H9 (cell line): ENCODE measurements around the gene TSPAN32. TPM values are rescaled to one million over a fixed set of nuclear protein-coding genes. Genes with fewer than 3 reads are reported as not detected.

Experiments
- DNase-seq: peaks from one replicate; pipeline ENCODE4 v3.0.0-alpha.2; 2017
- H2AFZ ChIP-seq: one replicate; pipeline ENCODE4 v1.6.1; 2013; ENCODE audit warnings: mild to moderate bottlenecking, low read length, control low read depth, moderate library complexity
- H2AK5ac ChIP-seq: 2 replicates; pipeline ENCODE4 v1.6.1; 2013; ENCODE audit warnings: low read length, control low read depth, mixed read lengths; ENCODE audit not compliant: insufficient read length
- H2BK120ac ChIP-seq: one replicate; pipeline ENCODE4 v1.6.1; 2013; ENCODE audit warnings: low read depth, mild to moderate bottlenecking, low read length, control low read depth, inconsistent platforms; ENCODE audit not compliant: poor library complexity, severe bottlenecking
- H2BK12ac ChIP-seq: 2 replicates; pipeline ENCODE4 v1.6.1; 2013; ENCODE audit warnings: low read length, control low read depth, mixed read lengths, low read depth; ENCODE audit not compliant: insufficient read length
- H2BK15ac ChIP-seq: 2 replicates; pipeline ENCODE4 v1.6.1; 2013; ENCODE audit warnings: low read depth, low read length, control low read depth
- H2BK20ac ChIP-seq: one replicate; pipeline ENCODE4 v1.6.1; 2013; ENCODE audit warnings: low read depth, mild to moderate bottlenecking, low read length, control low read depth, inconsistent platforms; ENCODE audit not compliant: poor library complexity, severe bottlenecking
- H2BK5ac ChIP-seq: 2 replicates; pipeline ENCODE4 v1.6.1; 2013; ENCODE audit warnings: low read length, control low read depth, mixed read lengths; ENCODE audit not compliant: insufficient read length
- H3K14ac ChIP-seq: 2 replicates; pipeline ENCODE4 v1.6.1; 2013; ENCODE audit warnings: low read length, control low read depth; ENCODE audit not compliant: insufficient read depth
- H3K18ac ChIP-seq: 2 replicates; pipeline ENCODE4 v1.6.1; 2013; ENCODE audit warnings: low read depth, mild to moderate bottlenecking, mixed read lengths, low read length, control low read depth; ENCODE audit not compliant: insufficient read length
- H3K23ac ChIP-seq: 2 replicates; pipeline ENCODE4 v1.6.1; 2013; ENCODE audit warnings: low read length, control low read depth, mixed read lengths, low read depth; ENCODE audit not compliant: insufficient read length
- H3K23me2 ChIP-seq: 2 replicates; pipeline ENCODE4 v1.6.1; 2013; ENCODE audit warnings: low read depth, mild to moderate bottlenecking, mixed read lengths, low read length, control low read depth; ENCODE audit not compliant: insufficient read length, poor library complexity, severe bottlenecking
- H3K27ac ChIP-seq: 2 replicates; pipeline ENCODE4 v1.5.1; 2013; ENCODE audit warnings: low read length, control low read depth, mixed read lengths, low read depth; ENCODE audit not compliant: insufficient read length
- H3K27me3 ChIP-seq: 2 replicates; pipeline ENCODE4 v1.6.1; 2013; ENCODE audit warnings: low read length, control low read depth, inconsistent platforms; ENCODE audit not compliant: insufficient read depth
- H3K4ac ChIP-seq: 2 replicates; pipeline ENCODE4 v1.6.1; 2013; ENCODE audit warnings: low read depth, mild to moderate bottlenecking, control low read depth, inconsistent platforms, low read length, moderate library complexity
- H3K4me1 ChIP-seq: 2 replicates; pipeline ENCODE4 v1.6.1; 2013; ENCODE audit warnings: low read length, control low read depth, inconsistent platforms; ENCODE audit not compliant: insufficient read depth
- H3K4me2 ChIP-seq: 2 replicates; pipeline ENCODE4 v1.6.1; 2013; ENCODE audit warnings: low read length, control low read depth, mixed read lengths; ENCODE audit not compliant: insufficient read length, insufficient read depth
- H3K56ac ChIP-seq: 2 replicates; pipeline ENCODE4 v1.6.1; 2013; ENCODE audit warnings: low read depth, mild to moderate bottlenecking, mixed read lengths, low read length, control low read depth; ENCODE audit not compliant: insufficient read length
- H3K79me1 ChIP-seq: 2 replicates; pipeline ENCODE4 v1.6.1; 2013; ENCODE audit warnings: low read depth, mild to moderate bottlenecking, moderate library complexity, low read length, control low read depth, inconsistent platforms; ENCODE audit not compliant: insufficient read depth, poor library complexity, severe bottlenecking
- H3K79me2 ChIP-seq: 2 replicates; pipeline ENCODE4 v1.6.1; 2013; ENCODE audit warnings: low read length, control low read depth, inconsistent platforms; ENCODE audit not compliant: insufficient read depth
- H3K9ac ChIP-seq: 2 replicates; pipeline ENCODE4 v1.6.1; 2013; ENCODE audit warnings: low read length, control low read depth, mixed read lengths; ENCODE audit not compliant: insufficient read length; ENCODE audit errors: extremely low read depth
- H3K9me3 ChIP-seq: one replicate; pipeline ENCODE4 v1.6.1; 2013; ENCODE audit warnings: low read depth, low read length, inconsistent platforms; ENCODE audit not compliant: control insufficient read depth
- H3T11ph ChIP-seq: one replicate; pipeline ENCODE4 v1.6.1; 2013; ENCODE audit warnings: mild to moderate bottlenecking, low read length, control low read depth, inconsistent platforms
- H4K20me1 ChIP-seq: one replicate; pipeline ENCODE4 v1.6.1; 2013; ENCODE audit not compliant: control insufficient read depth, insufficient read length, insufficient read depth
- H4K5ac ChIP-seq: 2 replicates; pipeline ENCODE4 v1.6.1; 2013; ENCODE audit warnings: low read depth, mild to moderate bottlenecking, mixed read lengths, low read length, control low read depth; ENCODE audit not compliant: insufficient read length
- H4K8ac ChIP-seq: replicated peaks from 2 replicates; pipeline ENCODE4 v1.6.1; 2013; ENCODE audit warnings: low read length, control low read depth, mixed read lengths, low read depth; ENCODE audit not compliant: insufficient read length
- H4K91ac ChIP-seq: 2 replicates; pipeline ENCODE4 v1.6.1; 2013; ENCODE audit warnings: low read depth, mild to moderate bottlenecking, moderate library complexity, mixed read lengths, low read length, control low read depth; ENCODE audit not compliant: insufficient read length
- H3K27ac Mint-ChIP-seq, 3 experiments: 2 replicates in 2 of 3; 3 replicates in 1 of 3; pipeline ENCODE4 v1.8.0; 2020 to 2021; ENCODE audit warnings: mixed read lengths in 3 of 3, mild to moderate bottlenecking in 1 of 3, moderate library complexity in 1 of 3
- H3K27me3 Mint-ChIP-seq: 2 replicates; pipeline ENCODE4 v1.8.0; 2021; ENCODE audit warnings: low read depth, mild to moderate bottlenecking, moderate library complexity, mixed read lengths
- H3K36me3 Mint-ChIP-seq, 3 experiments: 2 replicates in 2 of 3; 3 replicates in 1 of 3; pipeline ENCODE4 v1.8.0; 2020 to 2021; ENCODE audit warnings: low read depth in 3 of 3, mixed read lengths in 3 of 3; ENCODE audit not compliant: insufficient read depth in 1 of 3
- H3K4me1 Mint-ChIP-seq, 2 experiments: 2 replicates each; pipeline ENCODE4 v1.8.0; 2020; ENCODE audit warnings: mixed read lengths in 2 of 2
- H3K4me3 Mint-ChIP-seq, 2 experiments: 2 replicates in 1 of 2; 3 replicates in 1 of 2; pipeline ENCODE4 v1.8.0; 2020 to 2021; ENCODE audit warnings: mild to moderate bottlenecking in 2 of 2, mixed read lengths in 2 of 2, moderate library complexity in 1 of 2
- H3K9me3 Mint-ChIP-seq, 2 experiments: 2 replicates in 1 of 2; 3 replicates in 1 of 2; pipeline ENCODE4 v1.8.0; 2020; ENCODE audit warnings: mild to moderate bottlenecking in 2 of 2, mixed read lengths in 2 of 2, moderate library complexity in 1 of 2
- WGBS: extraction: QIAGEN DNeasy Blood & Tissue Kit; methylation state at CpG from one replicate; pipeline ENCODE4 v1.1.7; 2013; ENCODE audit warnings: missing lambda C conversion rate, low lambda C conversion rate, mixed read lengths; ENCODE audit not compliant: insufficient read length; ENCODE audit errors: extremely low coverage; 5-methylcytosine and 5-hydroxymethylcytosine counted together
- long read RNA-seq: library from polyadenylated mRNA; unstranded; transcript quantifications from one replicate; pipeline ENCODE4 v2.0.0, GENCODE V29; 2020
- total RNA-seq: library from RNA; stranded (reverse); gene quantifications from 2 replicates; pipeline ENCODE4 v1.2.1, GENCODE V29; 2021
- TF ChIP-seq, protein P1 (sequence below): fragments of 200-600 bp; sonication (generic); conservative IDR thresholded peaks from 3 replicates; pipeline ENCODE4 v1.8.0; 2021; ENCODE audit warnings: antibody characterized with exemption, mild to moderate bottlenecking

TSPAN32 gene
- not detected in 2 replicates for total RNA-seq
- long read RNA-seq, result 0 reads

- no peaks in the 10 kb centered on the region for H4K20me1 ChIP-seq
- DNase-seq, result no peak
- no peak within 1 kb of the TSS for H3K23ac ChIP-seq
- H3K4ac ChIP-seq, result no peak within 1 kb of the TSS
- no peak within 1 kb of the TSS for H3K27ac ChIP-seq
- no peak within 1 kb of the TSS for H3K14ac ChIP-seq
- Mint-ChIP-seq H3K27ac (no peak within 1 kb of the TSS; a peak in 1 of 7 replicates), H3K36me3 (no peaks in the 10 kb centered on the region), H3K4me1 (peaks cover 0 to 7% of the 10 kb centered on the region in 2 experiments; a peak in 1 of 4 replicates), H3K9me3 (no peaks in the 10 kb centered on the region; a peak in 1 of 5 replicates), H3K27me3 (peaks cover 15% of the 10 kb centered on the region), H3K4me3 (no peak within 1 kb of the TSS)
- no peaks in the 10 kb centered on the region for H3K79me1 ChIP-seq
- H3K79me2 ChIP-seq, result no peaks in the 10 kb centered on the region
- no peak within 1 kb of the TSS for H2BK15ac ChIP-seq
- H2BK12ac ChIP-seq, result no peak within 1 kb of the TSS
- no peak within 1 kb of the TSS for H3K56ac ChIP-seq
- H2BK20ac ChIP-seq, result no peak within 1 kb of the TSS
- H4K8ac ChIP-seq, result no peak within 1 kb of the TSS
- H2BK120ac ChIP-seq, result no peak within 1 kb of the TSS
- H4K5ac ChIP-seq, result no peak within 1 kb of the TSS
- H3K9ac ChIP-seq, result no peak within 1 kb of the TSS
- no peak within 1 kb of the TSS for H3T11ph ChIP-seq
- no peak within 1 kb of the TSS for H4K91ac ChIP-seq
- H3K18ac ChIP-seq, result no peak within 1 kb of the TSS
- no peak within 1 kb of the TSS for H2AK5ac ChIP-seq
- no peaks in the 10 kb centered on the region for H3K9me3 ChIP-seq
- no peaks in the 10 kb centered on the region; the same call in 1 of the 2 replicates for H3K4me1 ChIP-seq
- WGBS, result no CpG with 5 or more reads among the region's 16 CpGs
- H3K27me3 ChIP-seq, result no peaks in the 10 kb centered on the region
- no peaks in the 10 kb centered on the region for H3K23me2 ChIP-seq
- no peak within 1 kb of the TSS for H2BK5ac ChIP-seq
- no peak within 1 kb of the TSS for H2AFZ ChIP-seq
- TF ChIP-seq, protein P1, sequence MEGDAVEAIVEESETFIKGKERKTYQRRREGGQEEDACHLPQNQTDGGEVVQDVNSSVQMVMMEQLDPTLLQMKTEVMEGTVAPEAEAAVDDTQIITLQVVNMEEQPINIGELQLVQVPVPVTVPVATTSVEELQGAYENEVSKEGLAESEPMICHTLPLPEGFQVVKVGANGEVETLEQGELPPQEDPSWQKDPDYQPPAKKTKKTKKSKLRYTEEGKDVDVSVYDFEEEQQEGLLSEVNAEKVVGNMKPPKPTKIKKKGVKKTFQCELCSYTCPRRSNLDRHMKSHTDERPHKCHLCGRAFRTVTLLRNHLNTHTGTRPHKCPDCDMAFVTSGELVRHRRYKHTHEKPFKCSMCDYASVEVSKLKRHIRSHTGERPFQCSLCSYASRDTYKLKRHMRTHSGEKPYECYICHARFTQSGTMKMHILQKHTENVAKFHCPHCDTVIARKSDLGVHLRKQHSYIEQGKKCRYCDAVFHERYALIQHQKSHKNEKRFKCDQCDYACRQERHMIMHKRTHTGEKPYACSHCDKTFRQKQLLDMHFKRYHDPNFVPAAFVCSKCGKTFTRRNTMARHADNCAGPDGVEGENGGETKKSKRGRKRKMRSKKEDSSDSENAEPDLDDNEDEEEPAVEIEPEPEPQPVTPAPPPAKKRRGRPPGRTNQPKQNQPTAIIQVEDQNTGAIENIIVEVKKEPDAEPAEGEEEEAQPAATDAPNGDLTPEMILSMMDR, result no peak
- H3K4me2 ChIP-seq, result no peak within 1 kb of the TSS
Measured at GRCh38 chr11:2301631-2302305, at the start of gene TSPAN32, which contains the start of gene C11orf21. TSPAN32 (plus strand) TSS chr11:2302013; CDS start chr11:2302150, 137 bp downstream. C11orf21 (minus strand) TSS chr11:2301918; CDS start chr11:2301808, 110 bp downstream.
